ENCODE measurements around the gene POLR2B. TPM values are rescaled to one million over a fixed set of nuclear protein-coding genes. Genes with fewer than 3 reads are reported as not detected.

The POLR2B gene
- total RNA-seq, 1 experiment from 2014 or later = 129 TPM

DNA sequence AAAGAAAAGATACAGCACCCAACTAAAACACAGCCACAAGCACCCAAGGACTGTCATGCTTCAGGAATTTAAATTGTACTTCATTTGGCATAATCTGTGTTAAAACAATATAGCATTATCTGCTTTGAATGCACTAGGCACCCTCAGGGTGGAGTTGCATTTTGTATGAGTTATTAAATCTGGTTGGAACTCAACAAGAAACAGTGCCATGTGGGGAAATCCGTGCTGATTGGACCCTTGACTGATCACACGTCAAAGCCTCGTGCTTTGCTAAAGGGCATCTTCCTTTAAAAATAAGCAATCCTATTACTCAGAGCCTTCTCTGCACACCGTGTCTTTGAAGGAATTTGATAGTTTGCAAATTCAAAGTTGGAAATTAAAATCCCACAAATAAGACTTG lies 96.0 kb downstream of the POLR2B start:
- CTCF ChIA-PET = no interaction called here
- TF ChIP-seq ZNF274 (IDR thresholded peaks at IDR 0.05; ENCODE audit: low read depth, low read length) (no peak), YY1 (IDR thresholded peaks at IDR 0.05; ENCODE audit: extremely low read depth, insufficient replicate concordance, low read depth, low read length) (no peak), ELF1 (IDR thresholded peaks at IDR 0.05; ENCODE audit: borderline replicate concordance, low read depth) (no peak), RAD21 (IDR thresholded peaks at IDR 0.05; ENCODE audit: low read depth) (no peak), TCF7L2 (IDR thresholded peaks at IDR 0.05; ENCODE audit: borderline replicate concordance, extremely low read depth, insufficient read depth, insufficient read length) (no peak), EZH2 (IDR thresholded peaks at IDR 0.05) (no peak), JUND (IDR thresholded peaks at IDR 0.05) (no peak), SRF (IDR thresholded peaks at IDR 0.05; ENCODE audit: low read depth) (no peak), CBX3 (IDR thresholded peaks at IDR 0.05; ENCODE audit: low read depth) (no peak), POLR2AphosphoS5 (IDR thresholded peaks at IDR 0.05; ENCODE audit: low read depth, low read length) (no peak), ZFX (IDR thresholded peaks at IDR 0.05) (no peak), SIN3A (IDR thresholded peaks at IDR 0.05; ENCODE audit: low read depth) (no peak), MAX (IDR thresholded peaks at IDR 0.05) (no peak), POLR2A (IDR thresholded peaks at IDR 0.05; ENCODE audit: borderline replicate concordance, extremely low read depth, insufficient read depth, insufficient read length) (no peak), EZH2phosphoT487 (IDR thresholded peaks at IDR 0.05; ENCODE audit: borderline replicate concordance) (no peak)
- TF ChIP-seq, protein P1, sequence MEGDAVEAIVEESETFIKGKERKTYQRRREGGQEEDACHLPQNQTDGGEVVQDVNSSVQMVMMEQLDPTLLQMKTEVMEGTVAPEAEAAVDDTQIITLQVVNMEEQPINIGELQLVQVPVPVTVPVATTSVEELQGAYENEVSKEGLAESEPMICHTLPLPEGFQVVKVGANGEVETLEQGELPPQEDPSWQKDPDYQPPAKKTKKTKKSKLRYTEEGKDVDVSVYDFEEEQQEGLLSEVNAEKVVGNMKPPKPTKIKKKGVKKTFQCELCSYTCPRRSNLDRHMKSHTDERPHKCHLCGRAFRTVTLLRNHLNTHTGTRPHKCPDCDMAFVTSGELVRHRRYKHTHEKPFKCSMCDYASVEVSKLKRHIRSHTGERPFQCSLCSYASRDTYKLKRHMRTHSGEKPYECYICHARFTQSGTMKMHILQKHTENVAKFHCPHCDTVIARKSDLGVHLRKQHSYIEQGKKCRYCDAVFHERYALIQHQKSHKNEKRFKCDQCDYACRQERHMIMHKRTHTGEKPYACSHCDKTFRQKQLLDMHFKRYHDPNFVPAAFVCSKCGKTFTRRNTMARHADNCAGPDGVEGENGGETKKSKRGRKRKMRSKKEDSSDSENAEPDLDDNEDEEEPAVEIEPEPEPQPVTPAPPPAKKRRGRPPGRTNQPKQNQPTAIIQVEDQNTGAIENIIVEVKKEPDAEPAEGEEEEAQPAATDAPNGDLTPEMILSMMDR (IDR thresholded peaks at IDR 0.05 in 2 of 3, conservative IDR thresholded peaks at IDR 0.05 in 1 of 3; ENCODE audit: borderline replicate concordance in 1 of 3, insufficient read depth in 1 of 3, low read depth in 2 of 3, low read length in 2 of 3) = no peak
- TF ChIP-seq, protein P2, sequence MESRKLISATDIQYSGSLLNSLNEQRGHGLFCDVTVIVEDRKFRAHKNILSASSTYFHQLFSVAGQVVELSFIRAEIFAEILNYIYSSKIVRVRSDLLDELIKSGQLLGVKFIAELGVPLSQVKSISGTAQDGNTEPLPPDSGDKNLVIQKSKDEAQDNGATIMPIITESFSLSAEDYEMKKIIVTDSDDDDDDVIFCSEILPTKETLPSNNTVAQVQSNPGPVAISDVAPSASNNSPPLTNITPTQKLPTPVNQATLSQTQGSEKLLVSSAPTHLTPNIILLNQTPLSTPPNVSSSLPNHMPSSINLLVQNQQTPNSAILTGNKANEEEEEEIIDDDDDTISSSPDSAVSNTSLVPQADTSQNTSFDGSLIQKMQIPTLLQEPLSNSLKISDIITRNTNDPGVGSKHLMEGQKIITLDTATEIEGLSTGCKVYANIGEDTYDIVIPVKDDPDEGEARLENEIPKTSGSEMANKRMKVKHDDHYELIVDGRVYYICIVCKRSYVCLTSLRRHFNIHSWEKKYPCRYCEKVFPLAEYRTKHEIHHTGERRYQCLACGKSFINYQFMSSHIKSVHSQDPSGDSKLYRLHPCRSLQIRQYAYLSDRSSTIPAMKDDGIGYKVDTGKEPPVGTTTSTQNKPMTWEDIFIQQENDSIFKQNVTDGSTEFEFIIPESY (IDR thresholded peaks at IDR 0.05; ENCODE audit: extremely low read depth, insufficient replicate concordance, low read length) = no peak
- TF ChIP-seq, protein P3, sequence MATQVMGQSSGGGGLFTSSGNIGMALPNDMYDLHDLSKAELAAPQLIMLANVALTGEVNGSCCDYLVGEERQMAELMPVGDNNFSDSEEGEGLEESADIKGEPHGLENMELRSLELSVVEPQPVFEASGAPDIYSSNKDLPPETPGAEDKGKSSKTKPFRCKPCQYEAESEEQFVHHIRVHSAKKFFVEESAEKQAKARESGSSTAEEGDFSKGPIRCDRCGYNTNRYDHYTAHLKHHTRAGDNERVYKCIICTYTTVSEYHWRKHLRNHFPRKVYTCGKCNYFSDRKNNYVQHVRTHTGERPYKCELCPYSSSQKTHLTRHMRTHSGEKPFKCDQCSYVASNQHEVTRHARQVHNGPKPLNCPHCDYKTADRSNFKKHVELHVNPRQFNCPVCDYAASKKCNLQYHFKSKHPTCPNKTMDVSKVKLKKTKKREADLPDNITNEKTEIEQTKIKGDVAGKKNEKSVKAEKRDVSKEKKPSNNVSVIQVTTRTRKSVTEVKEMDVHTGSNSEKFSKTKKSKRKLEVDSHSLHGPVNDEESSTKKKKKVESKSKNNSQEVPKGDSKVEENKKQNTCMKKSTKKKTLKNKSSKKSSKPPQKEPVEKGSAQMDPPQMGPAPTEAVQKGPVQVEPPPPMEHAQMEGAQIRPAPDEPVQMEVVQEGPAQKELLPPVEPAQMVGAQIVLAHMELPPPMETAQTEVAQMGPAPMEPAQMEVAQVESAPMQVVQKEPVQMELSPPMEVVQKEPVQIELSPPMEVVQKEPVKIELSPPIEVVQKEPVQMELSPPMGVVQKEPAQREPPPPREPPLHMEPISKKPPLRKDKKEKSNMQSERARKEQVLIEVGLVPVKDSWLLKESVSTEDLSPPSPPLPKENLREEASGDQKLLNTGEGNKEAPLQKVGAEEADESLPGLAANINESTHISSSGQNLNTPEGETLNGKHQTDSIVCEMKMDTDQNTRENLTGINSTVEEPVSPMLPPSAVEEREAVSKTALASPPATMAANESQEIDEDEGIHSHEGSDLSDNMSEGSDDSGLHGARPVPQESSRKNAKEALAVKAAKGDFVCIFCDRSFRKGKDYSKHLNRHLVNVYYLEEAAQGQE (IDR thresholded peaks at IDR 0.05; ENCODE audit: low read depth) = no peak
- TF ChIP-seq, protein P4, sequence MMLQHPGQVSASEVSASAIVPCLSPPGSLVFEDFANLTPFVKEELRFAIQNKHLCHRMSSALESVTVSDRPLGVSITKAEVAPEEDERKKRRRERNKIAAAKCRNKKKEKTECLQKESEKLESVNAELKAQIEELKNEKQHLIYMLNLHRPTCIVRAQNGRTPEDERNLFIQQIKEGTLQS (IDR thresholded peaks at IDR 0.05) = no peak
- POLR2A ChIA-PET = no interaction called here
- intact Hi-C loops (cut with micrococcal nuclease) = no loop called here
- ATAC-seq = no peak
- no peak overlapping the region for H3K9ac ChIP-seq (ENCODE audit: low read length)
- no peaks in the 10 kb centered on the region for H3K79me2 ChIP-seq (ENCODE audit: insufficient read depth, low read length)
- RAD21 ChIA-PET (ENCODE audit: low non-redundant PET in 1 of 2, low total read pairs in 2 of 2, uncharacterized antibody in 2 of 2, unreplicated experiment in 2 of 2) = no interaction called here
- H3K36me3 ChIP-seq (ENCODE audit: control insufficient read depth in 1 of 2, insufficient read depth in 2 of 2, low read length in 2 of 2) = no peaks in the 10 kb centered on the region
- no peak overlapping the region for H3K4me3 ChIP-seq (replicated peaks in 1 of 2; ENCODE audit: low read depth in 1 of 2, low read length in 2 of 2)
- no peak overlapping the region for H3K27ac ChIP-seq (ENCODE audit: low read depth, low read length)
- BruUV-seq (replicated peaks) = no TSS peak
- no peaks in the 10 kb centered on the region for H3K9me2 ChIP-seq (ENCODE audit: insufficient read depth)
- H3K4me1 ChIP-seq (ENCODE audit: control insufficient read depth in 1 of 2, insufficient read depth in 2 of 2, low read length in 2 of 2) = peaks cover 15 to 28% of the 10 kb centered on the region in 2 experiments
- H3K4me2 ChIP-seq (ENCODE audit: low read length) = no peak overlapping the region
- DNase-seq (ENCODE audit: low read depth, low spot score) = no peak
- no peaks in the 10 kb centered on the region for H4K20me1 ChIP-seq (ENCODE audit: insufficient read depth)
- H3K27me3 ChIP-seq (ENCODE audit: insufficient read depth, low read length) = peaks cover 17% of the 10 kb centered on the region
- no peak overlapping the region for H2AFZ ChIP-seq (ENCODE audit: low read depth, low read length, poor library complexity, severe bottlenecking)
- H3K9me3 ChIP-seq (ENCODE audit: control insufficient read depth in 1 of 2, insufficient read depth in 1 of 2, low read depth in 1 of 2, low read length in 2 of 2) = no peaks in the 10 kb centered on the region
